GM19099 (cell line): ENCODE data around the gene CFHR3.
"Not testable (repeated sequence)": the region's sequence is repeated elsewhere in the genome, so short reads cannot be mapped to it uniquely, and the experiment has no call there.

Source experiments
- POLR2A ChIP-seq: IDR thresholded peaks from 3 replicates; pipeline ENCODE4 v1.6.1; 2011; ENCODE audit warnings: low read depth; ENCODE audit not compliant: insufficient read length; ENCODE audit errors: extremely low read depth

The CFHR3 gene

GRCh38 chr1:196774603-196775002 is at the start of gene CFHR3:
Gene CFHR3, plus strand, starts transcription at chr1:196774840. Its CDS starts 47 bp downstream, at chr1:196774887.
- TF ChIP-seq POLR2A = no peak

- no peak for TF ChIP-seq POLR2A
These were observed 42.1 kb upstream of the CFHR3 start for GRCh38 chr1:196732526-196732925.

GRCh38 chr1:196733091-196733970 is 41.3 kb upstream of the CFHR3 start:
- TF ChIP-seq POLR2A = no peak

GRCh38 chr1:196734006-196734405 is 40.6 kb upstream of the CFHR3 start:
- TF ChIP-seq POLR2A = no peak

GRCh38 chr1:196734460-196734859 is 40.2 kb upstream of the CFHR3 start:
- no peak for TF ChIP-seq POLR2A

- TF ChIP-seq POLR2A = no peak
These were observed 35.9 kb upstream of the CFHR3 start for GRCh38 chr1:196738730-196739129.

GRCh38 chr1:196773713-196774112 is 927 bp upstream of the CFHR3 start:
- no peak for TF ChIP-seq POLR2A

- no peak for TF ChIP-seq POLR2A
These were observed 465 bp upstream of the CFHR3 start for GRCh38 chr1:196774175-196774574.

GRCh38 chr1:196777603-196778002 is 3.0 kb downstream of the CFHR3 start:
- TF ChIP-seq POLR2A = no peak

- TF ChIP-seq POLR2A = no peak
These were observed 4.5 kb downstream of the CFHR3 start for GRCh38 chr1:196779093-196779492.

GRCh38 chr1:196797891-196798290 is 23.3 kb downstream of the CFHR3 start:
- no peak for TF ChIP-seq POLR2A

- no peak for TF ChIP-seq POLR2A
These were observed 34.0 kb downstream of the CFHR3 start for GRCh38 chr1:196808529-196809235.

- TF ChIP-seq POLR2A = not testable (repeated sequence)
These were observed 44.9 kb downstream of the CFHR3 start, which contains the start of gene CFHR1 for GRCh38 chr1:196819531-196819930. Gene CFHR1, plus strand, starts transcription at chr1:196819731. Its CDS starts 114 bp downstream, at chr1:196819845.
